Lower lobe of right lung (tissue), 2 donors: Measurements from ENCODE around the gene ELOVL2. TPM values are rescaled to one million over a fixed set of nuclear protein-coding genes. Genes with fewer than 3 reads are reported as not detected.

Source experiments
- ATAC-seq, 2 donors: fragments of 200-7000 bp; cut with Tn5 transposase; one replicate each; pipeline ENCODE4 v1.9.1; 2020 to 2022; ENCODE audit warnings: mild to moderate bottlenecking in 2 of 2, moderate library complexity in 2 of 2
- DNase-seq: peaks from one replicate; pipeline ENCODE4 v3.0.0-alpha.2; 2020
- H3K27ac ChIP-seq: fragments of 200-600 bp; one replicate; pipeline ENCODE4 v1.8.0; 2022
- H3K27me3 ChIP-seq: fragments of 200-600 bp; one replicate; pipeline ENCODE4 v1.8.0; 2022; ENCODE audit warnings: low read depth
- H3K36me3 ChIP-seq: fragments of 200-600 bp; one replicate; pipeline ENCODE4 v1.8.0; 2022; ENCODE audit warnings: mild to moderate bottlenecking
- H3K4me1 ChIP-seq: fragments of 200-600 bp; one replicate; pipeline ENCODE4 v1.8.0; 2022
- H3K4me3 ChIP-seq: fragments of 200-600 bp; one replicate; pipeline ENCODE4 v1.8.0; 2022; ENCODE audit warnings: mild to moderate bottlenecking
- H3K9me3 ChIP-seq: fragments of 200-600 bp; one replicate; pipeline ENCODE4 v1.8.0; 2022
- intact Hi-C: fragments of 100-400 bp; cut with DNase I; formaldehyde crosslinking; loops from one replicate; pipeline ENCODE4 v1.11.0; 2022
- total RNA-seq: library from RNA; stranded (reverse); fragmentation: NEBNext Ultra II Directional; extraction: Animal tissue kit (Norgen Biotek cat#: 25700); gene quantifications from one replicate; pipeline ENCODE4 v1.2.1, GENCODE V29; 2021
- TF ChIP-seq, protein P1 (sequence below): fragments of 200-600 bp; IDR thresholded peaks from one replicate; pipeline ENCODE4 v1.8.0; 2022; ENCODE audit warnings: antibody characterized with exemption, mild to moderate bottlenecking
- donor health status: DM: no; HTN: yes; CAD: no; lungs with severe emphysema.

Gene ELOVL2
- total RNA-seq, 1 donor from 2014 or later = 0.21 TPM

GRCh38 chr6:11064836-11065235 is 20.7 kb upstream of the ELOVL2 start:
- DNase-seq = no peak
- H3K27ac ChIP-seq = no peak overlapping the region
- H3K27me3 ChIP-seq = no peaks in the 10 kb centered on the region
- H3K4me3 ChIP-seq = no peak overlapping the region
- H3K36me3 ChIP-seq = no peaks in the 10 kb centered on the region
- no peak for ATAC-seq
- TF ChIP-seq, protein P1, sequence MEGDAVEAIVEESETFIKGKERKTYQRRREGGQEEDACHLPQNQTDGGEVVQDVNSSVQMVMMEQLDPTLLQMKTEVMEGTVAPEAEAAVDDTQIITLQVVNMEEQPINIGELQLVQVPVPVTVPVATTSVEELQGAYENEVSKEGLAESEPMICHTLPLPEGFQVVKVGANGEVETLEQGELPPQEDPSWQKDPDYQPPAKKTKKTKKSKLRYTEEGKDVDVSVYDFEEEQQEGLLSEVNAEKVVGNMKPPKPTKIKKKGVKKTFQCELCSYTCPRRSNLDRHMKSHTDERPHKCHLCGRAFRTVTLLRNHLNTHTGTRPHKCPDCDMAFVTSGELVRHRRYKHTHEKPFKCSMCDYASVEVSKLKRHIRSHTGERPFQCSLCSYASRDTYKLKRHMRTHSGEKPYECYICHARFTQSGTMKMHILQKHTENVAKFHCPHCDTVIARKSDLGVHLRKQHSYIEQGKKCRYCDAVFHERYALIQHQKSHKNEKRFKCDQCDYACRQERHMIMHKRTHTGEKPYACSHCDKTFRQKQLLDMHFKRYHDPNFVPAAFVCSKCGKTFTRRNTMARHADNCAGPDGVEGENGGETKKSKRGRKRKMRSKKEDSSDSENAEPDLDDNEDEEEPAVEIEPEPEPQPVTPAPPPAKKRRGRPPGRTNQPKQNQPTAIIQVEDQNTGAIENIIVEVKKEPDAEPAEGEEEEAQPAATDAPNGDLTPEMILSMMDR = no peak
- H3K9me3 ChIP-seq = no peaks in the 10 kb centered on the region
- no peaks in the 10 kb centered on the region for H3K4me1 ChIP-seq
- intact Hi-C loops = no loop called here

- no peaks in the 10 kb centered on the region for H3K27me3 ChIP-seq
- H3K9me3 ChIP-seq = no peaks in the 10 kb centered on the region
- DNase-seq (no peak), ATAC-seq (no peak)
- H3K36me3 ChIP-seq = no peaks in the 10 kb centered on the region
- H3K4me1 ChIP-seq = no peaks in the 10 kb centered on the region
- TF ChIP-seq, protein P1 = no peak
- intact Hi-C loops = no loop called here
- no peak overlapping the region for H3K4me3 ChIP-seq
- no peak overlapping the region for H3K27ac ChIP-seq
These were observed 18.6 kb upstream of the ELOVL2 start for GRCh38 chr6:11062715-11063114.

DNA sequence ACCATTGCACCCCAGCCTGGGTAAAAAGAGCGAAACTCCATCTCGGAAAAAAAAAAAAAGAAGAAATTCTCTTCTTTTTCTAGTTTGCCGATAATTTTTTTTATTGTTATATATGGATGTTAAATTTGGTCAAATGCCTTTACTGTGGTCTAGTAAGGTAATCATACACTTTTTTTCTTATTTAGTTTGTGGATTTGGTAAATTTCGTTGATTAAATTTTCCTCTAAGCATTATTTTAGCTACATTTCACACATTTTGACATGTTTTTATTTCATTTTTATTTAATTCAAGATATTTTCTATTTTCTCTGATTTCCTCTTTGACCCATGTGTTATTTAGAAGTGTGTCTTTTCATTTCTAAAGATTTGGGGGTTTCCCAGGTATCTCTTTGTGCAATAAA is 18.0 kb upstream of the ELOVL2 start:
- Histone ChIP-seq H3K4me3 (no peak overlapping the region), H3K27me3 (no peaks in the 10 kb centered on the region), H3K9me3 (no peaks in the 10 kb centered on the region), H3K27ac (no peak overlapping the region), H3K4me1 (no peaks in the 10 kb centered on the region), H3K36me3 (no peaks in the 10 kb centered on the region)
- intact Hi-C loops = no loop called here
- DNase-seq = no peak
- TF ChIP-seq, protein P1 = no peak
- no peak for ATAC-seq

DNA sequence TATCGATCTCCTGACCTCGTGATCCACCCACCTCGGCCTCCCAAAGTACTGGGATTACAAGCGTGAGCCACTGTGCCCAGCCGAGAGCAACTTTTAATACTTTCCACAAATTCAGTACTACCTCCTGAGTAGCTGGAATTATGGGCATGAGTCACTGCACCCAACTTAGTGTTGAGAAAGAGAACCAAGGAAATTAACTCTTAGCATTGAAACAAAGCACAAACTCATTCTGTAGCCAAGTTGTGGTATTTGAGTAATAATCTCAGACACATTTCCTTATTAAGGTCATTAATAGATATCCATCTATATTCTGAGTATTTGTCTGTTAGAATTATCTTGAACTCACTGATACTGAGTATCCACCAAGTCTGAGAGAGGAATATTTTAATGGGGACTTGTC is 14.3 kb upstream of the ELOVL2 start:
- Histone ChIP-seq H3K4me1 (no peaks in the 10 kb centered on the region), H3K27ac (no peak overlapping the region), H3K4me3 (no peak overlapping the region), H3K36me3 (no peaks in the 10 kb centered on the region), H3K9me3 (no peaks in the 10 kb centered on the region), H3K27me3 (no peaks in the 10 kb centered on the region)
- TF ChIP-seq, protein P1 = no peak
- DNase-seq (no peak), ATAC-seq (no peak)
- intact Hi-C loops = no loop called here

- intact Hi-C loops = no loop called here
- H3K9me3 ChIP-seq = no peaks in the 10 kb centered on the region
- H3K27ac ChIP-seq = no peak overlapping the region
- TF ChIP-seq, protein P1 = no peak
- ATAC-seq (no peak), DNase-seq (no peak)
- H3K4me3 ChIP-seq = no peak overlapping the region
- no peaks in the 10 kb centered on the region for H3K27me3 ChIP-seq
- no peaks in the 10 kb centered on the region for H3K36me3 ChIP-seq
- H3K4me1 ChIP-seq = no peaks in the 10 kb centered on the region
These were observed 12.8 kb upstream of the ELOVL2 start for GRCh38 chr6:11056871-11057270.

DNA sequence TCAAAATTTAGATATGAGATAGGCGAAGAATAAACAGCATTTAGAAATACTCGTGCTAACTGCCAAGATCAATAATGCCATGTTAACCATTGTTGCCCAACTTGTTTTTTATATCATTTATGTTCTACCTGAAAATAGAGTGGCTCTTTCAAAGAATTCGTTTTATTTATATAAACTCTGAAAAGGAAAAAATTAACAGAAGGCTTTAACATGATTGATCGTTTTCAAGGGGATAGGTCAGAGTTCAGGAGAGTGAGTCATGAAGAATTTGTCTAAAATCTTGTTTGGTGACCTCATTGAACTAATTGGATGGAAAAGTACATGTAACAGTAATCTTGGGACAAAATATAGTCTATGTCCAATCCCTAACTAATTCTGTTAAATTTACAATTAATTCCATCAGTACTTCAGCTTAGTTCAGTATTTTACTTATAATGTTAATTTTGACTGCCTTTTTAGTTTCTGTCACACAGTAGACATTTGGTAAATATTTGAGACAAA is 11.1 kb upstream of the ELOVL2 start:
- no peak for DNase-seq
- intact Hi-C loops = no loop called here
- TF ChIP-seq, protein P1 = no peak

More for the DNA sequence above, 11.1 kb upstream of the ELOVL2 start:
- Histone ChIP-seq H3K9me3 (no peaks in the 10 kb centered on the region), H3K4me3 (no peak overlapping the region), H3K36me3 (no peaks in the 10 kb centered on the region), H3K4me1 (no peaks in the 10 kb centered on the region), H3K27me3 (no peaks in the 10 kb centered on the region), H3K27ac (no peak overlapping the region)
- ATAC-seq = no peak
